Fibroblast of skin of right quadriceps (primary cell): ENCODE data around the gene ARF1.

ENCODE experiments used
- DNase-seq: peaks from one replicate; pipeline ENCODE4 v3.0.0-alpha.2; 2013

ARF1 gene

GRCh38 chr1:228088586-228089498 lies 6.3 kb downstream of the ARF1 start:
- DNase-seq = no peak

GRCh38 chr1:228089519-228090380 lies 7.2 kb downstream of the ARF1 start:
- no peak for DNase-seq

GRCh38 chr1:228090613-228091081 lies 8.1 kb downstream of the ARF1 start:
- no peak for DNase-seq

- DNase-seq = no peak
These were observed 8.6 kb downstream of the ARF1 start for GRCh38 chr1:228091084-228091483.

- no peak for DNase-seq
These were observed 10.0 kb downstream of the ARF1 start for GRCh38 chr1:228092342-228093049.

- DNase-seq = no peak
These were observed 10.8 kb downstream of the ARF1 start for GRCh38 chr1:228093050-228093906.

- no peak for DNase-seq
These were observed 12.0 kb downstream of the ARF1 start for GRCh38 chr1:228094432-228095016.

GRCh38 chr1:228095161-228095560 lies 12.7 kb downstream of the ARF1 start:
- no peak for DNase-seq

GRCh38 chr1:228095938-228096337 lies 13.4 kb downstream of the ARF1 start:
- no peak for DNase-seq

GRCh38 chr1:228096416-228097332 lies 14.2 kb downstream of the ARF1 start:
- DNase-seq = no peak

GRCh38 chr1:228097333-228098081 lies 15.0 kb downstream of the ARF1 start:
- DNase-seq = no peak

GRCh38 chr1:228098323-228098931 lies 15.9 kb downstream of the ARF1 start:
- DNase-seq = no peak

GRCh38 chr1:228099331-228099732 lies 16.8 kb downstream of the ARF1 start:
- no peak for DNase-seq

GRCh38 chr1:228100822-228101613 lies 18.5 kb downstream of the ARF1 start:
- no peak for DNase-seq

GRCh38 chr1:228101614-228101993 lies 19.1 kb downstream of the ARF1 start:
- DNase-seq = no peak

- no peak for DNase-seq
These were observed 19.7 kb downstream of the ARF1 start for GRCh38 chr1:228101994-228102790.

GRCh38 chr1:228102791-228103620 lies 20.5 kb downstream of the ARF1 start, which contains the start of gene C1orf35:
Gene C1orf35 (minus strand): TSS chr1:228103325. CDS start chr1:228103227, 98 bp downstream.
- peak; percentile 91 for DNase-seq
